Skeletal muscle tissue (tissue), 4 donors: ENCODE measurements around the gene SLC39A1. TPM values are rescaled to one million over a fixed set of nuclear protein-coding genes. Genes with fewer than 3 reads are reported as not detected.

Source experiments
- H3K27ac ChIP-seq: one replicate; pipeline ENCODE4 v1.7.0; 2013; ENCODE audit warnings: mild to moderate bottlenecking, low read depth, low read length, inconsistent platforms
- H3K27me3 ChIP-seq, 3 donors: one replicate each; pipeline ENCODE4 v1.7.0; 2013; ENCODE audit warnings: low read length in 3 of 3; ENCODE audit not compliant: control insufficient read depth in 3 of 3, insufficient read depth in 3 of 3
- H3K36me3 ChIP-seq, 3 donors: one replicate each; pipeline ENCODE4 v1.7.0; 2013; ENCODE audit warnings: low read length in 3 of 3; ENCODE audit not compliant: control insufficient read depth in 3 of 3, insufficient read depth in 3 of 3
- H3K4me1 ChIP-seq, 3 donors: one replicate each; pipeline ENCODE4 v1.7.0; 2013; ENCODE audit warnings: low read length in 3 of 3, mild to moderate bottlenecking in 3 of 3; ENCODE audit not compliant: control insufficient read depth in 3 of 3, insufficient read depth in 3 of 3
- H3K4me3 ChIP-seq, 3 donors: one replicate each; pipeline ENCODE4 v1.7.0; 2013; ENCODE audit warnings: low read length in 3 of 3
- H3K9ac ChIP-seq, 3 donors: one replicate each; pipeline ENCODE4 v1.7.0; 2013; ENCODE audit warnings: low read length in 3 of 3, mild to moderate bottlenecking in 3 of 3, moderate library complexity in 2 of 3, low read depth in 1 of 3
- H3K9me3 ChIP-seq, 3 donors: one replicate each; pipeline ENCODE4 v1.7.0; 2013; ENCODE audit warnings: low read length in 3 of 3; ENCODE audit not compliant: control insufficient read depth in 3 of 3
- total RNA-seq: library from RNA; depleted of rRNA; stranded (reverse); fragments of >200 nt; gene quantifications from one replicate; pipeline ENCODE4 v1.2.3, GENCODE V29; 2014
- donor health status: Osteomylitis.

SLC39A1 gene
- total RNA-seq, 1 donor from 2014 or later, result 40.2 TPM

GRCh38 chr1:153967107-153967999 is 4.0 kb upstream of the SLC39A1 start, which contains the start of gene CREB3L4:
Gene CREB3L4, plus strand, starts transcription at chr1:153967902. Its CDS starts 624 bp downstream, at chr1:153968526.
- peaks cover 0 to 4% (median 2%) of the 10 kb centered on the region in 3 donors for H3K36me3 ChIP-seq
- H3K9me3 ChIP-seq, result no peaks in the 10 kb centered on the region
- H3K4me1 ChIP-seq, result peaks cover 32 to 46% (median 37%) of the 10 kb centered on the region in 3 donors
- H3K4me3 ChIP-seq, result peak within 1 kb of the TSS; percentile 70 to 93 (median 83)
- peak within 1 kb of the TSS; percentile 90 for H3K27ac ChIP-seq
- H3K27me3 ChIP-seq, result no peaks in the 10 kb centered on the region
- H3K9ac ChIP-seq, result peak within 1 kb of the TSS; percentile 80 to 94 (median 92)

DNA sequence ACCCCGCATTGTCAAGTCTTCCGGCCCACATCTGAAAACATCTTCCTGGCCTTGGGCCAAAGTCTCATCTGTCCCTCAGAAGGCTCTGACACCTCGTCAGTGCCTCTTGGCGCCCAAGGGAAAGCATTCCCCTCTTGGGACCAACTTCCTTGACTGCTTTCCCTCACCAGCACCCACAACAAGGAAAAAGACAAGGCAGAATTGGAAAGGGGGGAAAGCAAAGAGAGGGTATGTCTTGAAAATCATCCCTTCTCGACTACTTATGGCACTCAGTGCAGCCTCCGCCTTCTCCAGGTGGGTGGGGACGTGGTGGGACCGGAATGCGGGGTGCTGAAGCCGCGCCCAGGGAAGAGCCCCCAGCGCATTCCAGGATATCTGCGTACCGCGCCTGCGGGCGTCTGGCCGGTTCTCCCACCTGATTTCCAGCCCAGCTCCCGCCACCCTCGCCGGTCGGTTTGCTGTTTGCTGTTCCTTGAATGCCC is 554 bp upstream of the SLC39A1 start:
- H3K27me3 ChIP-seq, result no peaks in the 10 kb centered on the region
- peaks cover 12 to 19% (median 18%) of the 10 kb centered on the region in 3 donors for H3K36me3 ChIP-seq
- H3K4me3 ChIP-seq, result peak overlapping the region; percentile 79 to 94 (median 93)
- H3K27ac ChIP-seq, result peak overlapping the region; percentile 94
- H3K9ac ChIP-seq, result peak overlapping the region; percentile 85 to 92 (median 91)
- no peaks in the 10 kb centered on the region for H3K9me3 ChIP-seq
- H3K4me1 ChIP-seq, result peaks cover 65 to 76% (median 69%) of the 10 kb centered on the region in 3 donors

DNA sequence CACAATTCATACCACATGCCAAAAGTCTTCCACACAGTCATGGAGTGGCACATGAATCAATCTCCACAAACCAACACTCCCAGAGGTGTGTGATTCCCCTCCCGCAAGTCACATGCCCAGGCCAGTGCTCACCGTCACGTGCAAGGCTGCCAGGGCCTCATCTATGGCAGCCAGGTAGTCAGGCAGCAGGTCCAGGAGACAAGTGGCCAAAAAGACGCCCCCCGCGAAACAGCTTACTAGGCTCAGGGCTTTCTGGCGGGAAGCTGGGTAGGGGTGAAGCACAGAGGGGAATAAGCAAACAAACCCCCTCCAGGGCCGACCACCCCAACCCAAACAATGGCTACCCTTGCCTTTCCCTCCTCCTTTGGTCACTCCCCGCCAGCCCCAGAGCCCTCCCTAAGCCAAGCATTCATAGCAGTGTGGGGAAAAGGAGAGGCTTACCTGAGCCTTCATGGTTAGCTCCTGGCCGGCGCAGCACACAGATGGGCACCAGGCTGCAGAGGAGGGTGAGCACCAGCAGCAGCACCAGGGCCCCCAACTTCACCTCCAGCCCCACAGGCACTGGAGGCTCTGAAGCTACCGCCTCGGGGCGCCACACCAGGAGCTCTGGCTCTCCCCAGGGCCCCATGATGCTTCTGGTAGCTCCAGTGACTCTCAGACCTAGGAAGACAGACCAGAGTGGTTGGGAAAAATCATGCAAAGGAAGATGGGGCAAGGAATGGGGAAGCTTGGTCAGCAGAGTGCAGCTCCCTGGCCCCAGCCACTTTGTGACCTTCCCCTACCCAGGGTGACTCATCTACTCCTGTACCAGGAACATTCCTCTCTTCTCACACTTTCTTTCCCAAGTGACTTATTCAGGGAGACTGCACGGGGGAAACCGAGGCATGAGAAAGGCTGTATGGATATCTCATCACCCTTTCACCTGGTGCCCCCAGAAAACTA is 978 bp downstream of the SLC39A1 start:
- peak overlapping the region; percentile 79 to 94 (median 88) for H3K4me3 ChIP-seq
- H3K4me1 ChIP-seq, result peaks cover 62 to 74% (median 65%) of the 10 kb centered on the region in 3 donors
- H3K36me3 ChIP-seq, result peaks cover 12 to 19% (median 18%) of the 10 kb centered on the region in 3 donors
- peak overlapping the region; percentile 94 for H3K27ac ChIP-seq
- no peaks in the 10 kb centered on the region for H3K9me3 ChIP-seq
- peak overlapping the region; percentile 85 to 92 (median 89) for H3K9ac ChIP-seq
- no peaks in the 10 kb centered on the region for H3K27me3 ChIP-seq

- Histone ChIP-seq H3K27me3 (no peaks in the 10 kb centered on the region), H3K9ac (peak overlapping the region in 2 of 3 donors; percentile 85 to 89), H3K27ac (peak overlapping the region; percentile 94), H3K9me3 (no peaks in the 10 kb centered on the region), H3K4me3 (peak overlapping the region in 2 of 3 donors; percentile 1 to 79), H3K36me3 (peaks cover 12 to 19% (median 18%) of the 10 kb centered on the region in 3 donors), H3K4me1 (peaks cover 65 to 76% (median 69%) of the 10 kb centered on the region in 3 donors)
Measured at GRCh38 chr1:153961421-153961820, 1.9 kb downstream of the SLC39A1 start.

DNA sequence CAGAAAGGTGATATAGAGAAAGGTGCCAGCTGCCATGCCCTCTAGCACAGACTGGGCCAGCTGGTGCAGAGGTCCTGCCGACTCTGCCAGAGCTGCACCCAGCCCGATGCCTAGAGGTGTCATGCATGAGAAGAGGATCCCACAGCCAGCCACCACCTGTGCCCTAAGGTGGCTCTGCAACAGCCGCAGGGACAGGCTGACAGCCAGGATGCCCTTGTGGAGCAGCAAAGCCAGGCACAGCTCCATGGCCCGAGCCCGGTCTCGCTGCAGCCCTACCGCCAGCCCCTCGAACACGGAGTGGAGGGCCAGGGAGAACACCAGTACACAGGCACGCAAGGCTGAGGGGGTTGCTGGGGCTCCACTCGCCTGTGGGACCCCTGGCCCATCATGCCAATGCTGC is 3.1 kb downstream of the SLC39A1 start:
- H3K27ac ChIP-seq, result peak overlapping the region; percentile 80
- H3K9me3 ChIP-seq, result no peaks in the 10 kb centered on the region
- H3K4me1 ChIP-seq, result peaks cover 73 to 78% (median 74%) of the 10 kb centered on the region in 3 donors
- peaks cover 12 to 19% (median 18%) of the 10 kb centered on the region in 3 donors for H3K36me3 ChIP-seq
- H3K27me3 ChIP-seq, result no peaks in the 10 kb centered on the region
- peak overlapping the region in 2 of 3 donors; percentile 1 to 71 for H3K9ac ChIP-seq
- peak overlapping the region in 1 of 3 donors; percentile 13 for H3K4me3 ChIP-seq

GRCh38 chr1:153959454-153959853 is 3.9 kb downstream of the SLC39A1 start:
- H3K4me3 ChIP-seq, result peak overlapping the region in 1 of 3 donors; percentile 13
- H3K9ac ChIP-seq, result peak overlapping the region in 1 of 3 donors; percentile 71
- peaks cover 73 to 85% (median 81%) of the 10 kb centered on the region in 3 donors for H3K4me1 ChIP-seq
- H3K27ac ChIP-seq, result peak overlapping the region; percentile 80
- H3K27me3 ChIP-seq, result no peaks in the 10 kb centered on the region
- H3K36me3 ChIP-seq, result peaks cover 16 to 23% (median 18%) of the 10 kb centered on the region in 3 donors
- no peaks in the 10 kb centered on the region for H3K9me3 ChIP-seq

DNA sequence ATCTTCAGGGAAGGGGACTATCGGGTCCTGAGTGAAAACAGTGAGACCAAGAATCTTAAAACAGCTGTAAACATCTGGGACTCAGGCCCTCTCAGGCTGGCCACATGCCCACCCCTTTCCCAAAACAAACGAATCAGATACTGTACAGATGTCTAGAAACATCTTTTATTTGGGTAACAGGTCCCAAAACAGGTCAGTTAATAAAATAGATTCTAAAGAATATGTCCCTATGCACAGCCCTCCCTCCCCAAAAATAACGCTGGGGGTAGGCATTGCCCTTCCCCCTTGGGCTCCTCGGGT is 4.4 kb downstream of the SLC39A1 start:
- no peaks in the 10 kb centered on the region for H3K27me3 ChIP-seq
- peaks cover 70 to 86% (median 81%) of the 10 kb centered on the region in 3 donors for H3K4me1 ChIP-seq
- H3K9ac ChIP-seq, result peak overlapping the region in 1 of 3 donors; percentile 59
- H3K27ac ChIP-seq, result peak overlapping the region; percentile 80
- no peaks in the 10 kb centered on the region for H3K9me3 ChIP-seq
- peaks cover 16 to 24% (median 18%) of the 10 kb centered on the region in 3 donors for H3K36me3 ChIP-seq
- H3K4me3 ChIP-seq, result peak overlapping the region; percentile 50 to 66 (median 61)

DNA sequence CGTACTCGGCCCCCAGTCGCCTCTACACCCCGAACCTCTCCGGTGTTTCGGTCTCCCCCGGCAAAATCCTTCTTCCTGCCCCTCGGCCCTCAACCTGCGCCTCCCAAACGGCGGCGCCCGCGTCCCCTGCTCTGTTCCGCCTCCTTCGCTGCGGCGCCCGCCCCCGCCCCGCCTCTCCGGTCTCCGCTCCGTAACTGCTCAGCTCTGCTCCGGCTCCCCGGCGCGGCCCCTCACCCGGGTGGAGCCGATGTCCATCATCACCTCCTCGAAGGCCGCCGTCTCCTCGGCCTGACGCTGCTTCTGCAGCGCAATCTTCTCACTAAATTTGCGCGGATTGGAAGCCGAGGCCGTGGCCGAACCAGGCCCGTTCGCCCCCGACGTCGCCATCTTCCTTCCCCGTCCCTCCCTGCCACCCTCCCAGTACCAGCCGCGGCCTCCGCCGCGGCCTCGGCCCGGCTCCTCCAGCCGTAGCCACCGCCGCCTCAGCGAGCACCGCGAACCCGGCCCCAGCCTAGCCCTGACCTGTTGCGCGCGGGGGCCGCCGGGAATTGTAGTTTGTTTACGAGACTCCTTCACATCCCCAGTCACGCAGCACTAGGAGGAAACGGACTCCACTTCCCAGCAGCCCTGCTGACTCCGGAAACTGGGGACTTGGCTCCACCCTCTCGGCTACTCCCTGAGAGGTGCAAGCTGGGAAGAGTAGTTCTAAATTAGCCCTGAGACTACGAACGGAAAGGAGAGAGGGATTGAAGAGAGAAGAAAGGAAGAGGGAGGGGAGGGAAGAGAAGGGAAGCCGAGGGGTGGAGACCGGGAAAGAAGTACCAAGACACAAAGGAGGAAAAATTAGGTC is 5.0 kb downstream of the SLC39A1 start, which contains the start of gene CRTC2:
Gene CRTC2 (minus strand): TSS at position 502 of the 850 bp plus-strand sequence. CDS start 115 bp downstream, at position 387.
- no peaks in the 10 kb centered on the region for H3K27me3 ChIP-seq
- peak within 1 kb of the TSS; percentile 85 to 94 (median 91) for H3K9ac ChIP-seq
- no peaks in the 10 kb centered on the region for H3K9me3 ChIP-seq
- peaks cover 72 to 89% (median 84%) of the 10 kb centered on the region in 3 donors for H3K4me1 ChIP-seq
- H3K4me3 ChIP-seq, result peak within 1 kb of the TSS; percentile 80 to 92 (median 89)
- peak within 1 kb of the TSS; percentile 80 for H3K27ac ChIP-seq
- H3K36me3 ChIP-seq, result peaks cover 16 to 29% (median 18%) of the 10 kb centered on the region in 3 donors
